HUES64 (cell line): ENCODE data around the gene CNKSR1.

ENCODE experiments used
- H3K27ac ChIP-seq: 2 replicates; pipeline ENCODE4 v1.7.0; 2013; ENCODE audit warnings: low read depth, low read length, inconsistent platforms
- H3K27me3 ChIP-seq: 2 replicates; pipeline ENCODE4 v1.6.1; 2013; ENCODE audit warnings: mild to moderate bottlenecking, low read length; ENCODE audit not compliant: insufficient read depth
- H3K36me3 ChIP-seq: 2 replicates; pipeline ENCODE4 v1.6.1; 2013; ENCODE audit warnings: mild to moderate bottlenecking, low read length; ENCODE audit not compliant: insufficient read depth
- H3K4me1 ChIP-seq: 2 replicates; pipeline ENCODE4 v1.6.1; 2013; ENCODE audit warnings: mild to moderate bottlenecking, low read length, moderate library complexity; ENCODE audit not compliant: insufficient read depth
- H3K4me3 ChIP-seq: 2 replicates; pipeline ENCODE4 v1.5.1; 2013; ENCODE audit warnings: mild to moderate bottlenecking, low read length, moderate library complexity
- H3K9ac ChIP-seq: 2 replicates; pipeline ENCODE4 v1.6.1; 2013; ENCODE audit warnings: mild to moderate bottlenecking, low read depth, low read length
- H3K9me3 ChIP-seq: 2 replicates; pipeline ENCODE4 v1.6.1; 2013; ENCODE audit warnings: low read depth, low read length; ENCODE audit not compliant: insufficient read depth
- WGBS: fragments of 150-250, 120-280 bp; methylation state at CpG from one replicate; pipeline ENCODE4 v1.1.7; 2013; ENCODE audit warnings: missing lambda C conversion rate; 5-methylcytosine and 5-hydroxymethylcytosine counted together

The CNKSR1 gene

GRCh38 chr1:26237230-26237966 lies 60.1 kb downstream of the CNKSR1 start:
- no peak overlapping the region for H3K9ac ChIP-seq
- H3K27ac ChIP-seq = no peak overlapping the region
- H3K27me3 ChIP-seq = 0 out of 2 replicates have a peak, but pooled peaks cover under 1% of the 10 kb centered on the region
- H3K4me1 ChIP-seq = 0 out of 2 replicates have a peak, but pooled peaks cover 4% of the 10 kb centered on the region
- H3K9me3 ChIP-seq = no peaks in the 10 kb centered on the region
- WGBS = 87% methylated on average over 6 of the region's 6 CpGs
- peaks cover 25% of the 10 kb centered on the region for H3K36me3 ChIP-seq
- no peak overlapping the region for H3K4me3 ChIP-seq
